Activated CD4-positive, alpha-beta T cell treated with anti-CD3 and anti-CD28 coated beads, Interleukin-2, amount 50 U/mL, for 16 hours (primary cell): ENCODE data around the gene CATSPERD.
A peak's percentile ranks its signal among the peaks of the same experiment; 100 is the strongest.

Experiments
- DNase-seq: peaks from one replicate; pipeline ENCODE4 v3.0.0-alpha.2; 2020

CATSPERD gene

GRCh38 chr19:5809053-5809452, 88.6 kb downstream of the CATSPERD start:
- no peak for DNase-seq

- no peak for DNase-seq
Measured at GRCh38 chr19:5809469-5809868, 89.0 kb downstream of the CATSPERD start.

DNA sequence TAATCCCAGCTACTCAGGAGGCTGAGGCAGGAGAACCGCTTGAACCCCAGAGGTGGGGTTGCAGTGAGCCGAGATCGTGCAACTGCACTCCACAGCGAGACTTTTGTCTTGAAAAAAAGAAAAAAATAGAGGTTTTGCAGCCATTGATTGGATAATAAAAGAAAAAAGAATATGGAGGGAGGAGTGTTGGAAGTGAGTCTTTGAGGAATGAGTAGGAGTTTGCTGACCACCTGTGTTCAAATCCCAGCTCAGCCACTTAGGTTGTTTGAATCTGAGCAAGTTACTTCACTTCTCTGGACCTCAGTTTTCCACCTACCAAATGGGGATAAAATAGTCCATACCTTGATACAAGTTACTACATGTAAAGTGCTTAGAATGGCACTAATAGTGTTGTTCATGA, 90.7 kb downstream of the CATSPERD start:
- no peak for DNase-seq

DNA sequence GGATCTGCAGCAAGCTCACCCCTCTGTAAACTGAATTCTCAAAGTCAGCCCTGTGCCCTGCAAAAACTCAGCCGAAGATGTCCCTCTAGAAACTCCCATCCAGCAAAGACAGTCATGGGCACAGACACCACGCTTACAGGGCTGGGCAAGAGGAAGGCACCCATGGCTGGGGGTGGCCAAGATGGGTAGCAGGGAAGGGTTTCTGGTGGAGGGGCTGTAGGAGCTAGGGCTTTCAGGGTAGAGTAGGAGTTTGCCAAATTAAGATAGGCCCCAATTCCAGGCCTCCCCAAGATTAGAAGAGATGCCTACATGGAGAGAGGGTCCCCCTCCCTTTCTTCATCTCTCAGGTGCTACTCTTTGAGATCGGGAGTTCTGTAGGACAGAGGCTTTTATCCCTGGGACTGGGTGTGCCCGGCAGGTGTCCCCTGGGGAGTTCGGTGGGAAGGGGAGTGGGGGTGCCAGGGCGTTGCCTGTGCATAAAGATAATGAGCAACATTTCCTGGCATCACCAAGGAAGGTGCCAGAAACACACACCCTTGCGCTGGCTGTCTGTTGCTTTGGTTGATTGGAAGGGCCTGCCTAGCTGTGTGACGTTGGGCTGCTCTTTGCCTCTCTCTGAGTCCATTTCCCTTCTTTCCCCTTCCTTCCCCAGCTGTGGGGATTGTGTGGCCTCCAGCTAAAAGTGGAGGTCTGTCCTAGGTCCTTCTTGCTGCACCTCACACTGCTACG, 93.8 kb downstream of the CATSPERD start:
- no peak for DNase-seq

DNA sequence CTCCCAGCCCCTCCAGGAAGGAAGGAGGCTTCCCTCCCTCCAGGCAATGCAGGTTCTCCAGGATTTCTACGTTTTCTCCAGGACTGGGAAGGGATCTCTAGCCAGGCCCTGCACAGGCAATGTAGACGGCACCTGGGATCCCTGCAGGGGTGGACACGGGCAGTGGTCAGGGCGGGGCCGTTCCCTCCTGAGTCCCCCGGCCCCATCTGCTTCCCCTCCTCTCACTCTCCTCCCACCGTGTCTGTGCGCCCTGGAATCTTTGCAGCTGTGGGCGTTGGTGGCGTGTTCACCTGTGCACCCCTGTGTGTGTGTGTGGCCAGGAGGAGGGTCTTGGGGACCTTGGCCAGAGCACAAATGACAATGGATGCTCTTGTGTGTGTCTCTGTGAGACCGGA, 94.4 kb downstream of the CATSPERD start:
- no peak for DNase-seq

- no peak for DNase-seq
Measured at GRCh38 chr19:5817218-5817617, 96.8 kb downstream of the CATSPERD start.

- DNase-seq, result no peak
Measured at GRCh38 chr19:5818594-5818993, 98.2 kb downstream of the CATSPERD start.

DNA sequence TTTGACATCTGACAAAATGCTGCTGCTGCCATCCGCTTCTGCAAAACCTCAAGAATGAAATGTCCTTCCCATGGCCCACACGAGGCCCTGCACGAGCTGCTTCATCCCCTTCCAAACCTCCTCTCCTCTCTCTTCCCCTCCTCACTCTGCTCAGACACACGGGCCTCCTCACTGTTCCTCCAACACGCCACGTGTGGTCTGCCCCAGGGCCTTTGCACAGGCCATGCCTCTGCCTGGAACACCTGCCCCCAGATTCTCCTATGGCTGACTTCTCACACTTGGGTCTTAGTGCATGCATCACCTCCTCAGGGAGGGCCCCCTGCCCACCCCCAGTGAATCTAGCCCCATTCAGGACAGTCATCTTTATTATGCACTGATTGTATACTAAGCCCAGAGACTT, 100.3 kb downstream of the CATSPERD start:
- no peak for DNase-seq

DNA sequence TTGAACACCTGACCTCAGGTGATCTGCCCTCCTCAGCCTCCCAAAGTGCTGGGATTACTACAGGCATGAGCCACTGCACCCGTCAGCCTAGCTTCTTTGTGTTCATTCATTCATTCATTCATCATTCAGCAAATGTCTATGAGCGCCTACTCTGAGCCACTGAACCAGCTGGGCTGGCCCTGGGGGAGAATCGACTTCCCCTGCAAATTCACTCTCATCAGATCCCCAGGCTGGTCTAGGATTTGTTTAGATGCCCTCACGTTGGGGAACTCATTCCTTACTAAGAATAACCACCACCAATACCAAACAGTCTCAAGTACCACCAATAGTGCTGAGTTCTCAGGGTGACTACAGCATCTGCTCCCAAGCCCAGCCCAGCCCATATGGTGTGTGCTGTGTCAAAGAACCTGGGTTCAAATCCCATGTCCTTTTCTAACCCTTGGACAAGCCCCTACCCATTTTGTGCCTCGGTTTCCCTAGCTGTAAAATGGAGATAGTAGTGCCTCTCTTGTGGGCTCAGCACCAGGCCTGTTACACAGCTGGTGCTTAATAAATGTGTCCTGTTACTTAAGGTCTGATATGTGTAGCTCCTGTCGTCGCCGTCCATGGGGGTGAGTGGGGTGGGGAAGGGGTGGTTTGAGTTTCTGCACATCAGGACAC, 101.2 kb downstream of the CATSPERD start:
- no peak for DNase-seq

DNA sequence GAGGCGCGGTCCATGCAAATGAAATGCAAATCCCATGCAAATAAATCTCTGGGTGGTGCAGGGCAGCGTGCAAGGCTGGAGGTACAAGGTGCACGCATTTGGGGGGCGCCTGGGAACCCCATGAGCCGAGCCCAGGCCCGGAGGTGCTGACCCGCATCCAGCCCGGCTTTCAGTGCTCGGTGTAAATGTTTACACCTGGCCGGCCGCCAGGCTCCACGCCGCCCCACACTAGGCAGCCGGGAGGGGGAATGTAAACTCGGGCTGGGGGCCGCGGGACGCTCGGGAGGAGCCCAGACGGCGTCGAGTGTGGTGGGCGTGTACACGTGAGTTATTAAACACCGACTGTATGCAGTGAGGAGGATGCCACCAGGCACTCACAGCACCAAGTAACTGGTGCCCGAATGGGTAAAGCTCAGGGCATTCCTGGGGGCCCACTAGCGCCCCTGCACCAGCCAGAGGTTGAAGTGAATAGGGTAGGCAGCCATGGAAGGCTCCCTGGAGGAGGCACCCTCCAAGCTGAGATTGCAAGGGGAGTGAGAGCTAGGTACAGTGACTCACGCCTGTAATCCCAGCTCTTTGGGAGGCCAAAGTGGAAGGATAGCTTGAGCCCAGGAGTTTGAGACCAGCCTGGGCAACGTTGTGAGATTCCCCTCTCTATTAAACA, 101.9 kb downstream of the CATSPERD start:
- DNase-seq, result no peak

DNA sequence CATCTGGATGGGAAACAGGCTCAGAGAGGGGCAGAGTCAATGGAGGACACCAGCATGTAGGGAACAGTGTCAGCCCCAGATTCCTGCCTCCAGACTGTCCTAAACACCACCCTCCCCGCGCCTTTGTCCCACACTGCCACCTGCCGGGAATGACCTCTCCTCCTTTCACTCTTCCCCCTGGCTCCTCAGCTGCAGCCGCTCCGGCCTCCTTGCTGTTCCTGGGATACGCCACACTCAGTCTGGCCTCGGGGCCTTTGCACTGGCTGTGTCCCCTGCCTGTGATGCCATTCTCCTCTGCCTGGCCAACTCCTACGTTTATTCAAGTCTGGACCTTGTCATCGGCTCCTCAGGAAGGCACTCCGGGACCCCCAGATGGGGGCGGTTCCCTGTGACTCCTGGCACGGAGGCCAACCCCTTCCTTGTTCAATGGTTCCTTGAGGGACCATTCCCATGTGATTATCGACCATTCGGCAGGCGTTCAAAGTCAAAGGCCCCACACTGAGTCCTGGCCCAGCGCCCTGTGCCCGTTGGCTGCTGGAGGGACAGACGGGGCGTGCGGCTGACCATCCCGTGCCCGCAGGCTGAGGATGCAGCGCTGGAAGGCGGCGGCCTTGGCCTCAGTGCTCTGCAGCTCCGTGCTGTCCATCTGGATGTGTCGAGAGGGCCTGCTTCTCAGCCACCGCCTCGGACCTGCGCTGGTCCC, 103.3 kb downstream of the CATSPERD start:
- no peak for DNase-seq

- no peak for DNase-seq
Measured at GRCh38 chr19:5824751-5825150, 104.3 kb downstream of the CATSPERD start.

DNA sequence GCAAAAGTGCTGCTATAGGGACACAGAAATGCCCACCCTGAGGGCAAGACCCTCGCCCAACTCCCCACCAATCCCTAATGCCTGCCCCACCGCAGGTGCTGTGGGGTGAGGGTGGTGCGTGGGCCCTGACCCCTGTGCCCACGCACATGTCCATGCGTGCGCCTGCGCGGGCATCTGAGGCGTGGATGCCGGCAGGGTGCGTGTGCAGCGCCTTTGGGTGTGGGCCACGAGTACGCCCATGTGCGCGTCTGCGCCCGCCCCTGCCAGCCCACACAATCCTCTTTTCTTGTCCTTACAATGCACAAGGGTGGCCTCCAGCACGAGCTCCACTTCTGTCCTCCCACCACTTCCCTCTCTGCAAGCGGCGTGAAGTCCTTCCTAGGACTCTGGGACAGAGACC, 104.7 kb downstream of the CATSPERD start:
- DNase-seq, result no peak

GRCh38 chr19:5826531-5827341, 106.3 kb downstream of the CATSPERD start:
- DNase-seq, result no peak

- no peak for DNase-seq
Measured at GRCh38 chr19:5827342-5827890, 107.0 kb downstream of the CATSPERD start.

DNA sequence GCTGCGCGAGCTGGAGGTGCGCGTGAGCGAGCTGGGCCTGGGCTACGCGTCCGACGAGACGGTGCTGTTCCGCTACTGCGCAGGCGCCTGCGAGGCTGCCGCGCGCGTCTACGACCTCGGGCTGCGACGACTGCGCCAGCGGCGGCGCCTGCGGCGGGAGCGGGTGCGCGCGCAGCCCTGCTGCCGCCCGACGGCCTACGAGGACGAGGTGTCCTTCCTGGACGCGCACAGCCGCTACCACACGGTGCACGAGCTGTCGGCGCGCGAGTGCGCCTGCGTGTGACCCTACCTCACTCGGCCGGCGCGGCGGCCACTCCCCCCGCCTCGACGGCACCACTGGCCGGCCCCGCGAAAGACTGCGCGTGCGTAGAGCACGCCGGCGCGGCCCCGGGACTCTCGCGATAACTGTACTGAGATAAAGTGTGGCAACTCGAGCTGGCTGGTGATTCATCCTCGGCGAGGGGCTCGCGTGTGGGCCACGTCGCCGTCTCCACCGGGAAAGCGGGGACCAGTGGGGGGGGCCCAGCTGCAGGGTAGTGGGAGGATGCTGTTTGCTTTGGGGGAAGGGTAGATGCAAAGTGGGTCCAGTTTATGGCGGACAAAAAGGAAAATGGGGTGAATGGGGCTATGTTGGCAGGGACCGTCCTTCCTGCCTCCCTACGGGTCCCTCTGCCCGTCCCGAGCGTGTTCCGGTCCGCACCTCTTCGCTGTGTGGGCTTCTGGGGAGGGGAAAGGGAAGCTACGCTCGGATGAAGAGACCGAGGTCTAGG, 107.6 kb downstream of the CATSPERD start:
- peak; percentile 98 for DNase-seq
